Measurements from ENCODE around the gene VSIG10. TPM values are rescaled to one million over a fixed set of nuclear protein-coding genes. Genes with fewer than 3 reads are reported as not detected.

VSIG10 gene
- 10 to 100 TPM; 11.4 to 24.6 TPM for total RNA-seq

GRCh38 chr12:118103601-118104382 is at the start of gene VSIG10:
Gene VSIG10, minus strand, starts transcription at chr12:118104011. Its CDS starts 340 bp downstream, at chr12:118103671.

GRCh38 chr12:118135788-118136558 is 32.2 kb upstream of the VSIG10 start, which contains the start of gene PEBP1:
Gene PEBP1, plus strand, starts transcription at chr12:118136124. Its CDS starts 86 bp downstream, at chr12:118136210.

GRCh38 chr12:118061011-118061872 is 42.6 kb downstream of the VSIG10 start, which contains the start of gene WSB2:
Gene WSB2, minus strand, starts transcription at chr12:118061179. Its CDS starts 131 bp downstream, at chr12:118061048.

GRCh38 chr12:118016424-118017264 is 87.2 kb downstream of the VSIG10 start, which contains the start of gene RFC5:
Gene RFC5, plus strand, starts transcription at chr12:118016703. Its CDS starts 125 bp downstream, at chr12:118016828.

Small RNA genes within 50 kb of the gene (small RNA-seq; reads per million reads assigned to genes)
- gene AC131159.1: 0 reads per million in 2 donors

Other genes with a start within 250 kb of the VSIG10 start
- not detected for gene KSR2, start 135.0 kb downstream of the VSIG10 start, total RNA-seq
- gene RFC5, start 87.3 kb downstream of the VSIG10 start, total RNA-seq: 10 to 100 TPM; 19.6 to 35.6 TPM
- gene WSB2, start 42.8 kb downstream of the VSIG10 start, total RNA-seq: 100 to 1,000 TPM in 1 of 2 donors, 10 to 100 TPM in 1; 95.6 to 128 TPM
- 100 to 1,000 TPM; 242 to 285 TPM for gene PEBP1, start 32.1 kb upstream of the VSIG10 start, total RNA-seq

All from melanocyte of skin (primary cell).